PC-9 (cell line): ENCODE data around the gene ODAD4. TPM values are rescaled to one million over a fixed set of nuclear protein-coding genes. Genes with fewer than 3 reads are reported as not detected.

ENCODE experiments used
- BruUV-seq: library from RNA; stranded (reverse); fragments of 400-500 nt; replicated peaks from 2 replicates; lab custom pipeline; 2021; lab: Mats Ljungman, UMichigan
- CTCF ChIA-PET: fragments of 300-600 bp; sonication (Branson Sonifier 250); formaldehyde crosslinking; loops from one replicate; lab custom pipeline; 2022; ENCODE audit warnings: antibody characterized with exemption; lab: Charles Lee
- POLR2A ChIA-PET: fragments of 300-600 bp; sonication (Branson Sonifier 250); formaldehyde crosslinking; loops from one replicate; lab custom pipeline; 2022; ENCODE audit warnings: antibody characterized with exemption; ENCODE audit not compliant: unreplicated experiment; lab: Charles Lee
- DNase-seq, 2 experiments: peaks; one replicate each; pipeline versions ENCODE4 v3.0.0 to v3.0.0-alpha.2; 2015 to 2022; ENCODE audit warnings: mixed read lengths in 1 of 2
- H2AFZ ChIP-seq: fragments of 200-600 bp; sonication (generic); 2 replicates; pipeline ENCODE4 v1.8.1; 2017; ENCODE audit warnings: antibody characterized with exemption
- H3F3A ChIP-seq: fragments of 200-600 bp; sonication (generic); 2 replicates; pipeline ENCODE4 v1.8.1; 2017; ENCODE audit warnings: antibody characterized with exemption, mild to moderate bottlenecking, low read depth; ENCODE audit not compliant: insufficient read depth
- H3K27ac ChIP-seq: fragments of 200-600 bp; sonication (generic); 2 replicates; pipeline ENCODE4 v1.6.1; 2016; ENCODE audit warnings: mixed run types
- H3K27me3 ChIP-seq: fragments of 200-600 bp; sonication (generic); 2 replicates; pipeline ENCODE4 v1.6.1; 2016; ENCODE audit warnings: low read depth, mixed run types; ENCODE audit not compliant: insufficient read depth
- H3K36me3 ChIP-seq: fragments of 200-600 bp; sonication (generic); 2 replicates; pipeline ENCODE4 v1.6.1; 2016; ENCODE audit warnings: low read depth, mixed run types
- H3K4me1 ChIP-seq: fragments of 200-600 bp; sonication (generic); replicated peaks from 2 replicates; pipeline ENCODE4 v1.6.1; 2016; ENCODE audit warnings: mixed run types; ENCODE audit not compliant: insufficient read depth
- H3K4me2 ChIP-seq: fragments of 200-600 bp; sonication (generic); 2 replicates; pipeline ENCODE4 v1.6.1; 2017; ENCODE audit warnings: mixed run types
- H3K4me3 ChIP-seq: fragments of 200-600 bp; sonication (generic); 2 replicates; pipeline ENCODE4 v1.6.1; 2016; ENCODE audit warnings: mixed run types
- H3K79me2 ChIP-seq: fragments of 200-600 bp; sonication (generic); 2 replicates; pipeline ENCODE4 v1.6.1; 2017; ENCODE audit warnings: low read depth, mixed run types
- H3K9me2 ChIP-seq: fragments of 200-600 bp; sonication (generic); 2 replicates; pipeline ENCODE4 v1.8.1; 2017; ENCODE audit warnings: mild to moderate bottlenecking; ENCODE audit not compliant: insufficient read depth
- H3K9me3 ChIP-seq: fragments of 200-600 bp; sonication (generic); 2 replicates; pipeline ENCODE4 v1.8.1; 2016; ENCODE audit warnings: low read depth; ENCODE audit not compliant: insufficient read depth
- H4K20me1 ChIP-seq: fragments of 200-600 bp; sonication (generic); 2 replicates; pipeline ENCODE4 v1.8.1; 2017; ENCODE audit not compliant: insufficient read depth
- CTCF ChIP-seq: fragments of 200-600 bp; sonication (generic); conservative IDR thresholded peaks from 2 replicates; pipeline ENCODE4 v1.6.1; 2017; ENCODE audit warnings: mixed run types, antibody characterized with exemption, mild to moderate bottlenecking, moderate library complexity
- EZH2 ChIP-seq: fragments of 200-600 bp; sonication (generic); IDR thresholded peaks from 2 replicates; pipeline ENCODE4 v1.8.0; 2017; ENCODE audit warnings: antibody characterized with exemption, low read depth
- intact Hi-C: fragments of 100-400 bp; cut with micrococcal nuclease; formaldehyde crosslinking; loops from one replicate; pipeline ENCODE4 v1.10.0; 2022; ENCODE audit not compliant: unreplicated experiment
- total RNA-seq: library from RNA; stranded (reverse); gene quantifications from 2 replicates; pipeline ENCODE4 v1.2.3, GENCODE V29; 2021

The ODAD4 gene
- total RNA-seq, 1 experiment from 2014 or later, result 4.0 TPM

GRCh38 chr17:41932816-41933389 lies 2.5 kb downstream of the ODAD4 start:
- Histone ChIP-seq H2AFZ (no peak overlapping the region; the same call in 1 of the 2 replicates), H4K20me1 (no peaks in the 10 kb centered on the region), H3K9me3 (no peaks in the 10 kb centered on the region), H3F3A (peaks cover 9% of the 10 kb centered on the region; the same call in 1 of the 2 replicates), H3K4me2 (peak overlapping the region; percentile 25; the same call in 1 of the 2 replicates), H3K27ac (no peak overlapping the region), H3K79me2 (no peaks in the 10 kb centered on the region), H3K27me3 (no peaks in the 10 kb centered on the region), H3K36me3 (no peaks in the 10 kb centered on the region), H3K4me3 (no peak overlapping the region), H3K9me2 (no peaks in the 10 kb centered on the region), H3K4me1 (peaks cover 27% of the 10 kb centered on the region)
- ChIA-PET CTCF (interaction anchor here (0.5 to 0.7 kb wide), 5 partner anchors 8 to 267 kb away, joined by 3 to 10 read pairs (median 4); partner anchors contain the start of gene KLHL11), POLR2A (interaction anchor here (0.5 to 0.6 kb wide), 2 partner anchors 230 to 245 kb away, joined by 3 to 22 read pairs; no protein-coding TSS in a partner anchor)
- no TSS peak for BruUV-seq
- no peak for DNase-seq
- intact Hi-C loops, result no loop called here
- TF ChIP-seq EZH2 (no peak), CTCF (no peak)

DNA sequence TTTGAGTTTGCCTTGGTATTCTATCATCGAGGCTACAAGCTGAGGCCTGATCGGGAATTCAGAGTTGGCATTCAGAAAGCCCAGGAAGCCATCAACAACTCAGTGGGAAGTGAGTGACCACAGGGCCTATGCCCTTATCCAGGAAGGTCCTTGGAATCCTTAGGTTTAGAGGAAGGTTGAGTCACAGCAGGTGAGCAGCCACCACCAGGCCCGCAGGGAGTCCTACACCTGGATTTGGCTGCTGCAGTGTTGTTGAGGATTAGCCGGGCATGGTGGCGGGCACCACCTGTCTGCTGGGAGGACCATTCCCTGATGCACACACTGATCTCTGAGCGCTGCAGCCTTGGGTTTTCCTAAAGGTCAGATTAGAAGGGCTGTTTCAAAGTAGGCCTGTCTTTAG lies 5.2 kb downstream of the ODAD4 start:
- no TSS peak for BruUV-seq
- no peaks in the 10 kb centered on the region for H3F3A ChIP-seq
- ChIA-PET POLR2A (interaction anchor here (0.6 kb wide), 1 partner anchor 17 kb away, joined by 3 read pairs; the partner anchor contains the start of gene ACLY), CTCF (no interaction called here)
- no peak overlapping the region for H3K4me3 ChIP-seq
- no peak overlapping the region for H3K27ac ChIP-seq
- no peaks in the 10 kb centered on the region for H3K36me3 ChIP-seq
- no peaks in the 10 kb centered on the region for H3K9me2 ChIP-seq
- no peaks in the 10 kb centered on the region for H3K27me3 ChIP-seq
- H3K79me2 ChIP-seq, result no peaks in the 10 kb centered on the region
- no peaks in the 10 kb centered on the region for H3K9me3 ChIP-seq
- TF ChIP-seq EZH2, result no peak
- intact Hi-C loops, result no loop called here
- no peak overlapping the region for H3K4me2 ChIP-seq
- H4K20me1 ChIP-seq, result no peaks in the 10 kb centered on the region
- H2AFZ ChIP-seq, result no peak overlapping the region
- H3K4me1 ChIP-seq, result peaks cover 15% of the 10 kb centered on the region
- no peak for DNase-seq

DNA sequence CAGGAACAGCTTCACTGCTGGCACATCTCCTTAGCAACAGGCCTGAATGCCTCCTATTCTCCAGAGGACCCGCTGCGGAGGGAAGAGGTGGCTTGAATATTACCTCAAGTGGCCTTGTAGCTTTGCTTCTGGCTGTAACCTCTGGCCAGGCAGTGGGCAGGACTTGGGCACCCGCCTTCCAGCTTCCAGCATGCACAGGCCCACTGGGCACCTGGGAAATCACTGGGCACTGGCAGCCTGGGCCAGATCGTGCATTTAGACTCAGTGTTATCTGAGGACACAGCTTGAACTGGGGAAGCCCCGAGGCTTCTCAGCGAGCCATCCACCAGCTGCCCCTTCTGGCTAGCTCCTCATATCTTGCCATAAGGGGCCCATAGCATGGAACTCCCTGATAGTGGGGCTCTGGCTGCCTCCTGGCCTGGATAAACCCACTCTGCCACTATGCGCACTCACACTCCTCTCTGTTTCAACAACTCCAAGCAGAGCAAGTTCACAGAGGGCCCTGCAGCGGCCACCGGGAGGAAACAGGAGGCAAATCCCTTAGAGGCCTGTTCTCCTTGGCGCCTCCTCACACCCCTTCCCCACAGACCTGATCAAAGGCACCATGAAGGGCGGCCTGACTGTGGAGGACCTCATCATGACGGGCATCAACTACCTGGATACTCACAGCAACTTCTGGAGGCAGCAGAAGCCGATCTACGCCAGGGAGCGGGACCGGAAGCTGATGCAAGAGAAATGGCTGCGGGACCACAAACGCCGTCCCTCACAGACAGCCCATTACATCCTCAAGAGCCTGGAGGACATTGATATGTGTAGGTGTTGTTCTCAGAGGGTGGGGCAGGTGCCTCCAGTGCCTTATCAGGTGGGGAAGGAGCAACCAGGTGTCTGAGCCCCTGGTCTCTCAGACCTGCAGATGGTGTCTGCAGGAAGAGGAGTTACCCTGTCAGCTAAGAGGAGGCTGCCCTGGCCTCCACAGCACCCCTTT lies 7.8 kb downstream of the ODAD4 start:
- Histone ChIP-seq H3F3A (0 out of 2 replicates have a peak, but pooled peaks cover 3% of the 10 kb centered on the region), H2AFZ (no peak overlapping the region), H3K27me3 (no peaks in the 10 kb centered on the region), H3K4me1 (no peaks in the 10 kb centered on the region), H3K36me3 (no peaks in the 10 kb centered on the region), H4K20me1 (no peaks in the 10 kb centered on the region), H3K9me3 (no peaks in the 10 kb centered on the region), H3K4me2 (no peak overlapping the region), H3K27ac (no peak overlapping the region), H3K9me2 (no peaks in the 10 kb centered on the region), H3K4me3 (no peak overlapping the region), H3K79me2 (no peaks in the 10 kb centered on the region)
- intact Hi-C loops, result no loop called here
- POLR2A ChIA-PET, result no interaction called here
- CTCF ChIA-PET, result no interaction called here
- TF ChIP-seq CTCF (no peak), EZH2 (no peak)
- DNase-seq, result no peak
- BruUV-seq, result no TSS peak
